Dedifferentiated amniotic fluid mesenchymal stem cell (primary cell): ENCODE results near the gene PDGFRB.

Source experiments
- DNase-seq: peaks from one replicate; pipeline ENCODE4 v3.0.0-alpha.2; 2016; ENCODE audit errors: extremely low spot score

The PDGFRB gene

DNA sequence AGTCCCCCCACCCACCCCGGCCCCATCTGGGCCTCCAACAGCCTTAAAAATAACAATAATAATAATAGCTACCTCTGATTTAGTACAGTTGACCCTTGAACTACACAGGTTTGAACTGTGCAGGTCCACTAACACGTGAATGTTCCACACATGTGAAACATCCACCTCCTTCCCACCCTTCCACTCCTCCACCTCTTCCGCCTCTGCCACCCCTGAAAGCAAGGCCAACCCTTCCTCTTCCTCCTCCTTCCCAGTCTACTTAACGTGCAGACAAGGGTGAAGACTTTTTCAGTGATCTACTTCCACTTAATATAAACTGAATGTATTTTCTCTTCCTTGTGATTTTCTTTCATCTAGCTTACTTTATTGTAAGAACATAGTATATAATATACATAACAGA lies 10.8 kb downstream of the PDGFRB start:
- DNase-seq: no peak

GRCh38 chr5:150144246-150144801 lies 11.3 kb downstream of the PDGFRB start:
- DNase-seq: peak; percentile 51

GRCh38 chr5:150143350-150144245 lies 12.0 kb downstream of the PDGFRB start:
- peak; percentile 90 for DNase-seq

- peak; percentile 94 for DNase-seq
These were observed 12.7 kb downstream of the PDGFRB start for GRCh38 chr5:150142959-150143349.

GRCh38 chr5:150142185-150142958 lies 13.3 kb downstream of the PDGFRB start:
- no peak for DNase-seq

- DNase-seq: no peak
These were observed 14.0 kb downstream of the PDGFRB start for GRCh38 chr5:150141544-150142184.

- DNase-seq: peak; percentile 52
These were observed 14.8 kb downstream of the PDGFRB start for GRCh38 chr5:150140830-150141229.

- DNase-seq: peak; percentile 58
These were observed 16.3 kb downstream of the PDGFRB start for GRCh38 chr5:150139334-150139733.

- DNase-seq: peak; percentile 95
These were observed 16.9 kb downstream of the PDGFRB start for GRCh38 chr5:150138551-150139265.

DNA sequence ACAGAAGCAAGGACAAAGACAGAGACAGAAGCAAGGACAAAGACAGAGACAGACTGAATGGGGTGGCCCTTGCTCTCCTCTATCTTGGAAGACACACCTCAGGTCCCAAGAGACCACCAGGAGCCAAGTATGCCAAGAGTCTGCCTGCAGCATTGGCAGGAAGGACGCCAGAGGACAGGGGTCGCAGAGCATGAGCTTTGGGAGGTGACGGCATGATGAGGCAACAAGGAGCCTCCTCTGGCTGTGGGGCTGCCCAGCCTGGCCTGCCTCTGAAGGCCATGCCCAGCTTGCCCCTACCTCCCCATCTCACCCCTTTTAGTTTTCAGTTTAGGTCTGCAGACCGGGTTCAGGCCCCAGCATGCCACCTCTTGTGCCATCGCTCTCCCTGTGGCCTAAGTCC lies 17.6 kb downstream of the PDGFRB start:
- no peak for DNase-seq

DNA sequence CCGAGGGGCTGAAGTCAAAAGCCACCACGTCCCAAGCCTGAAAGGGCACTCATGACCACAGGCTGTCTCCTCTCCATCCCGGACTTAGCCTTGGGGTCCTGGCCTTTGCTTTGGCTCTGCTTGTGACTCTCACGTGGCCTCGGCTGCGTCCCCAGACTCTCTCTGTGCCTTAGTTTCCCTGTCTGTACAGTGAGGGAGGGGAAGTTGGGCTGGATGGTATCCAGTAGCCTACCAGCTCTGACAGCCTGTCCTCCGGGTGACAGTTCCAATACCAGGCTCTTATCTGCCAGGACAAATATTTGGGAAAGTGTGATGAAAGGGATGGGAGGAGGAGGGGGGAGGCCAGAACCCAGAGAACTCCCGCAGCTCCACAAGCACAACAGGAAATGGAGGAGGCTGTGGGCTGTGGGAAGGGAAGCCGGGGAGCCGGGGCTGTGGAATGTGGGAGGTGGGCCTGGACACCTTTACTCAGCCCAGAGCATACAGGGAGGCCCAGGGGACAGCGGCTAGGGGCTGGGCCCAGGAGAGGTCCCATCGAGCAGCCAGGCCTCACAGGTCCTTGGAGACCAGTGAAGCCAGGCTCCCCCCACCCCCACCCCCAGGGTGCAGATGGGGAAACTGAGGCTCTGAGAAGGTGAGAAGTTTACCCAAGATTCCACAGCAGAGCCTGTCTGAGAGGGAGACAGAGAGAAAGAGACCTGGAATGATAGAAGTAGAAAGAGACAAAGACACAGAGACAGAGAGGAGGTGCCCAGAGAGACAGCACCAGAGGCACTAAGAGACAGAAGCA lies 18.3 kb downstream of the PDGFRB start:
- no peak for DNase-seq

DNA sequence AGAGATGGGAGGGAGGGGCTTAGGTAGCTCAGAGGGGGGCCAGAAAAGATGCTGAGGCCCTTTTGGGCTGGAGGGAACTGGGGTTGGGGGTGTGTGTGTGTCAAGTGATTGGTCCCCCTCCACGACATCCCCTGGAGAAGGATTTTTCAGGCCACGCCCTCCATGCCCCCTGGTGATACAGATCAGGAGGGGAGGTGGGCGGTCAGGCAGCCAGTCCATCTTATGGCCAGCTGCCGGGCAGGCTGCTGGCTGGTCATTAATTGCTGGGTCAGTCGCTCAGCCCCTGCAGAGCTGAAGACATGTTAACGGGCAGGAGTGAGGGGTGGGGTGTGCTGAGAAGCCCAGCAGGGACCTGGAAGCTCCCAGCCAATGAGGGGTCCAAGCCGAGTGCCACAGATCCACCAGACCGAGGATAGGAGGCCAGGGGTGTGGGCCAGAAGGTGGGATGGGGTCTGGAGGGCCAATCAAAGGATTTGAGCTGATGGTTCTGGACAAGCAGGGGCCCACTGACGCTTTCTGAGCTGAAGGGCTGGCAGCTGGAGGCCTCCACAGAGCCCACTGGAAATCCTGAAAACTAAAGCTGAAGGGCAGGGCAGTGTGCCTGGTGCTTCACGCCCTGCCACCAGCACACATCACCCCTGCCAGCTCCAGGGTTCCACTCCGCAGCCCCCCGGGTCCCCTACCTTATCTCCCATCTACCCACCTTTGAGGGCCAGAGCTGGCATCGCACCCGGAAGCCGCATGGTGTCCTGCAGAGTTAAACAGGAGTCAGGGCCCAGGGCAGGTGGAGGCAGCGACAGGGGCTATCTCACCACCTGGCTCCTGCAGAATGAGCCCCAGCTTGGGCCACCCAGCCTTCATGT lies 19.1 kb downstream of the PDGFRB start:
- no peak for DNase-seq

DNA sequence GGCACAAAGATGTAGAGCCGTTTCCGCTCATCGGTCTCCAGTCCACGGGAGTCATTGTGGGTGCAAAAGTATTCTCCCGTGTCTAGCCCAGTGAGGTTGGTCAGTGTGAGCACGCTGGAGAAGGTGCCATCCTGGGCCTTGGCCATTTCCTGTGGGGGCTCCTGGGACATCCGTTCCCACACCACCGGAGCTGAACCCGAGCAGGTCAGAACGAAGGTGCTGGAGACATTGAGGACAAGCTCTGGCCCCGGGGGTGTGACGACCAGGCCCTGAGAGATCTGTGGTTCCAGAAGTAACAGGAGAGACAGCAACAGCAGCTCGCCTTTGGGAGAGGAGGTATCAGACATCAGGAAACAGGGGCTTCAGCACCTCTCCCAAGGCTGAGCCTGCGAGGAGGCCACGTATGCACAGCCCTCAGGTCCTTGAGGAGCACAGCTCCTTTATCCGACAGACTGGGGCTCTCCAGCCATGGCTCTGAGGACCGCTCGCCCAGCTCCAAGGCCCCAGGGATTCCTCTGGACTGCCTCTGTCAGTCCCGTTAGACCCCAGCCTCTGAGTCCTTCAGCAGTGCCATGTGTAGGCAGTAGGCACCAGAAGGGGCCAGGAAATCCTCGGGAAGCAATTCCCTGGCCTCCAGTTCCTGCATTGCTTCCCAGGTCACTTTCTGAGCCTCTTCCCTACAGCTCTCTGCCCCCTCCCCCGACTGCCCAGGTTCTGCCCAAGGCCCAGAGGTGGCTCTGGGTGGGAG lies 19.9 kb downstream of the PDGFRB start:
- DNase-seq: no peak

DNA sequence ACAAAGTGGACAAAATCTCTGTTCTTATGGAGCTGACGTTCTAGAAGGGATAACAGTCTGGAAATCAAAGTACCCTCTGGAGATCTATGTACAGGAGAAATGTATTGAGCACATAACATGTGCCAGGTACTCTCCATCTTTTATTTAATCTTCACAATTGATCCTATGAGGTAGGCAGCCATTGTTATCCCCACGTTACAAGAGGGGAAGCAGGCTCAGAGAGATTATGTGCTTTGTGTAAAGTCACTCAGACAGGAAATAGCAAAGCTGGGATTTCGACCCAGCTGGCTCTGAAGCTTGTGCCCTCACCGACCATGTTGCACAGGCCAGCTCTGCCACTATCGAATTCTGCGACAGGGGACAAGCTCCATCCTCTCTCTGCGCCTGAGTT lies 21.5 kb downstream of the PDGFRB start:
- DNase-seq: no peak

DNA sequence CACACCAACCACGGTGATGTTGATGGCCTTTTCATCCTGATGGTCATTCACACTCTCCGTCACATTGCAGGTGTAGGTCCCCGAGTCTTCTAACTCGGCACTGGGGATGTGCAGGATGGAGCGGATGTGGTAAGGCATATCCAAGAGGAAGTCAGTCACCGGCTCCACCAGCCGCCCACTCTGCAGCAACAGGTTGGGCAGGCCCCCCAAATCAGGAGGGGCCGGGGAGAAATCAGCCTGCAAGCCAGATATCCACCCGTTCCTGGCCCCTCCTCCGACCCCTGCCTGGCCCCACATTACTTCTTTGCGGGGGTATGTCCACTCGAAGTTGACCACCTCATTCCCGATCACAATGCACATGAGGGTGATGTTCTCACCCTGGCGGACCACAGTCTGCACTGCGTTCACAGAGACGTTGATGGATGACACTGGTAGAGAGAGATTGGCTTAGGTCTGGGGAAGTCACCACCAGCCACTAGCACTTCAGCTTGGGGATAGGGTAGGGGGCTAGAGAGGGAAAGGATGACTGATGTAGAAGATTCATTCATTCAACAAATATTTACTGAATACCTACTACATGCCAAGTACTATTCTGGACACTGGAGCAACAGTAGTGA lies 22.0 kb downstream of the PDGFRB start:
- DNase-seq: no peak

DNA sequence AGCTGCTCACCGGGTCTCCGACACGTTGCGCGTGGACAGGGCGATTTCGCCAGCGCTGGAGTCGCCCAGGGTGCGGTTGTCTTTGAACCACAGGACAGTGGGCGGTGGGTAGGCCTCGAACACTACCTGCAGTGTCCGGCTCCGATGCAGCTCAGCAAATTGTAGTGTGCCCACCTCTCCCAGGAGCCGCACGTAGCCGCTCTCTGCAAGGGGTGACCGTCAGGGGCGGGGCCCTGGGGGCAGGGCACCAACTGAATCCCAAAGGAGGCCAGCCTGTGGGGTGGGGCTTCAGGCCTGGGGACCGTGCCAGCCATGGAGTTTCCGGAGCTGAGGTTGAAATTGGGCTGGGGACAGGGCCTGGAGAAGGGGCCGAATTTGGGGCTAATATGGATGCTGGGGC lies 22.9 kb downstream of the PDGFRB start:
- DNase-seq: no peak

- DNase-seq: no peak
These were observed 23.5 kb downstream of the PDGFRB start for GRCh38 chr5:150131978-150132694.

- no peak for DNase-seq
These were observed 24.2 kb downstream of the PDGFRB start for GRCh38 chr5:150131461-150131860.
